ENCODE results near the gene ZNF385A. TPM values are rescaled to one million over a fixed set of nuclear protein-coding genes. Genes with fewer than 3 reads are reported as not detected.

The ZNF385A gene
- total and polyA plus RNA-seq, 2 of the 13 experiments (the other 11 are each of a cell fraction or from before 2014, with no cell fraction given), result 0.44 to 0.67 TPM

DNA sequence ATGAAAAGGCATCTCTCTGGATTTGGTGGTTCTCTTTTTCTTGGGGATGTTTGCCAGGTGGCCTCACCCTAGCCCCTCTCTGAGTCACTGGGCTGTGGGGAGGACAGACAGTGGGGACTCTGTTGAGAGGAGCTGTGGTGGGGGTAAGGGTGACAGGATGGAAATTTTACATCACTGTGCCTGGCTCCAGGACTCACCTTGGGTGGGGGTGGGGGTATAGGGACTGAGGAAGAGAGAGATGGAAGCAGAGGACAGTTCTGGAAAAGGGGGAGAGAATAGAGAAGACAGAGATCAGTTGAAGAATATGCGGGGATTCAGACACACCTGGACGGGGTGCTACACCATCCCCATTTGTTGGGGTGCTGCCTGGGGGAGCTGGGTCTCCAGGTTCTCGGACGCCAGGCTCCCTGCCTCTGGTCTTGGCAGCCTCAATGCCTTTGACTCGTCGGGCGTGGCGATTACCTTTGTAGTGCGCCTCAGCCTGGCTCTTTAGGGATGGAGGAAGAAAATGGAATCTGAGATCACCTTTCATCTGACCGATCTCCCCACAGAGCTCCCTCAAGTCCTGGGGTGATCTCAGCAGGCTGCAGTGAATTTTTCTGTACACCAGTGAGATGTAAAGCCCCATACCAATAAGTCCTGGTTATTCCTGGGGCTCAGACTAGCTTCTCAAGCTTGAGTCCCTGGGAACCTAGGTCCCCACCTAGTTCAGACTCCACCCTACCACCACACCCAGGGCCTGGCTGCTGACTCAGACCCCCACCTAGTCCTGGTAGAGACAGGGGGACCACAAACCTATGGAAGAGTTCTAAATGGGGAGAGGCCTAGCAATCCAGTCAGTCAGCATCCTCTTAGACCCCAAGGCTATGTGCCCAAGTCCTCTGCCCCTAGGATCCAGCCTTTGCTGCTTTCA lies 10.6 kb downstream of the ZNF385A start:
- Histone ChIP-seq H3K4me1 (ENCODE audit: insufficient read depth, low read length) (peaks cover 24% of the 10 kb centered on the region), H3K27me3 (ENCODE audit: control insufficient read depth in 1 of 2, insufficient read depth in 2 of 2, low read length in 2 of 2) (peaks cover 0 to 14% of the 10 kb centered on the region in 2 experiments; a peak in 1 of 5 replicates), H3K4me3 (replicated peaks in 1 of 3; ENCODE audit: insufficient read depth in 1 of 3, low read depth in 2 of 3, low read length in 3 of 3) (no peak overlapping the region), H2AFZ (ENCODE audit: low read length) (no peak overlapping the region), H3K9ac (ENCODE audit: insufficient read depth, low read depth, low read length) (no peak overlapping the region), H3K79me2 (ENCODE audit: insufficient read depth, low read length) (no peaks in the 10 kb centered on the region), H3K36me3 (replicated peaks in 1 of 2; ENCODE audit: control insufficient read depth in 1 of 2, insufficient read depth in 2 of 2, low read length in 2 of 2) (no peaks in the 10 kb centered on the region), H3K9me3 (ENCODE audit: low read length) (no peaks in the 10 kb centered on the region), H4K20me1 (ENCODE audit: insufficient read depth, low read length) (no peaks in the 10 kb centered on the region), H3K4me2 (ENCODE audit: low read depth, low read length) (no peak overlapping the region), H3K27ac (ENCODE audit: extremely low read length, insufficient read depth, low read length) (no peak overlapping the region)
- no TSS peak for BruUV-seq (replicated peaks)
- CTCF ChIA-PET (ENCODE audit: low intra/inter-chr PET ratio, low total read pairs), result no interaction called here
- ATAC-seq (no peak), FAIRE-seq (no peak), DNase-seq (ENCODE audit: low spot score) (no peak)
- POLR2A ChIA-PET, result no interaction called here
- WGBS (ENCODE audit: low lambda C conversion rate), result 66% methylated on average over 8 of the region's 10 CpGs
- in situ Hi-C loops (cut with HindIII; ENCODE audit: extremely low pct_ligation_motif_present, low pct_unique_long_range_greater_than_20kb) (loop anchor here (10.0 kb wide), 1 partner anchor 379 kb away; no protein-coding TSS in a partner anchor), intact Hi-C loops (cut with micrococcal nuclease; ENCODE audit: unreplicated experiment) (no loop called here)
- TF ChIP-seq GZF1 (CRISPR knock-in tag; IDR thresholded peaks at IDR 0.05) (no peak), KLF9 (CRISPR knock-in tag; IDR thresholded peaks at IDR 0.05; ENCODE audit: low read depth) (no peak), ZNF543 (CRISPR knock-in tag; IDR thresholded peaks at IDR 0.05) (no peak), TRIM24 (CRISPR knock-in tag; IDR thresholded peaks at IDR 0.05) (no peak), ETV5 (CRISPR knock-in tag; IDR thresholded peaks at IDR 0.05; ENCODE audit: borderline replicate concordance) (no peak), MED1 (CRISPR knock-in tag; IDR thresholded peaks at IDR 0.05) (no peak), CCAR2 (optimal IDR thresholded peaks at IDR 0.05; ENCODE audit: low read depth, low read length) (no peak)
- TF ChIP-seq, protein P1, sequence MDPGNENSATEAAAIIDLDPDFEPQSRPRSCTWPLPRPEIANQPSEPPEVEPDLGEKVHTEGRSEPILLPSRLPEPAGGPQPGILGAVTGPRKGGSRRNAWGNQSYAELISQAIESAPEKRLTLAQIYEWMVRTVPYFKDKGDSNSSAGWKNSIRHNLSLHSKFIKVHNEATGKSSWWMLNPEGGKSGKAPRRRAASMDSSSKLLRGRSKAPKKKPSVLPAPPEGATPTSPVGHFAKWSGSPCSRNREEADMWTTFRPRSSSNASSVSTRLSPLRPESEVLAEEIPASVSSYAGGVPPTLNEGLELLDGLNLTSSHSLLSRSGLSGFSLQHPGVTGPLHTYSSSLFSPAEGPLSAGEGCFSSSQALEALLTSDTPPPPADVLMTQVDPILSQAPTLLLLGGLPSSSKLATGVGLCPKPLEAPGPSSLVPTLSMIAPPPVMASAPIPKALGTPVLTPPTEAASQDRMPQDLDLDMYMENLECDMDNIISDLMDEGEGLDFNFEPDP (CRISPR knock-in tag; conservative IDR thresholded peaks at IDR 0.05), result no peak
- TF ChIP-seq, protein P2, sequence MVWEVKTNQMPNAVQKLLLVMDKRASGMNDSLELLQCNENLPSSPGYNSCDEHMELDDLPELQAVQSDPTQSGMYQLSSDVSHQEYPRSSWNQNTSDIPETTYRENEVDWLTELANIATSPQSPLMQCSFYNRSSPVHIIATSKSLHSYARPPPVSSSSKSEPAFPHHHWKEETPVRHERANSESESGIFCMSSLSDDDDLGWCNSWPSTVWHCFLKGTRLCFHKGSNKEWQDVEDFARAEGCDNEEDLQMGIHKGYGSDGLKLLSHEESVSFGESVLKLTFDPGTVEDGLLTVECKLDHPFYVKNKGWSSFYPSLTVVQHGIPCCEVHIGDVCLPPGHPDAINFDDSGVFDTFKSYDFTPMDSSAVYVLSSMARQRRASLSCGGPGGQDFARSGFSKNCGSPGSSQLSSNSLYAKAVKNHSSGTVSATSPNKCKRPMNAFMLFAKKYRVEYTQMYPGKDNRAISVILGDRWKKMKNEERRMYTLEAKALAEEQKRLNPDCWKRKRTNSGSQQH (CRISPR knock-in tag; IDR thresholded peaks at IDR 0.05; ENCODE audit: low read depth), result no peak
- TF ChIP-seq, protein P3, sequence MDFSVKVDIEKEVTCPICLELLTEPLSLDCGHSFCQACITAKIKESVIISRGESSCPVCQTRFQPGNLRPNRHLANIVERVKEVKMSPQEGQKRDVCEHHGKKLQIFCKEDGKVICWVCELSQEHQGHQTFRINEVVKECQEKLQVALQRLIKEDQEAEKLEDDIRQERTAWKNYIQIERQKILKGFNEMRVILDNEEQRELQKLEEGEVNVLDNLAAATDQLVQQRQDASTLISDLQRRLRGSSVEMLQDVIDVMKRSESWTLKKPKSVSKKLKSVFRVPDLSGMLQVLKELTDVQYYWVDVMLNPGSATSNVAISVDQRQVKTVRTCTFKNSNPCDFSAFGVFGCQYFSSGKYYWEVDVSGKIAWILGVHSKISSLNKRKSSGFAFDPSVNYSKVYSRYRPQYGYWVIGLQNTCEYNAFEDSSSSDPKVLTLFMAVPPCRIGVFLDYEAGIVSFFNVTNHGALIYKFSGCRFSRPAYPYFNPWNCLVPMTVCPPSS (IDR thresholded peaks at IDR 0.05), result no peak
- TF ChIP-seq, protein P4, sequence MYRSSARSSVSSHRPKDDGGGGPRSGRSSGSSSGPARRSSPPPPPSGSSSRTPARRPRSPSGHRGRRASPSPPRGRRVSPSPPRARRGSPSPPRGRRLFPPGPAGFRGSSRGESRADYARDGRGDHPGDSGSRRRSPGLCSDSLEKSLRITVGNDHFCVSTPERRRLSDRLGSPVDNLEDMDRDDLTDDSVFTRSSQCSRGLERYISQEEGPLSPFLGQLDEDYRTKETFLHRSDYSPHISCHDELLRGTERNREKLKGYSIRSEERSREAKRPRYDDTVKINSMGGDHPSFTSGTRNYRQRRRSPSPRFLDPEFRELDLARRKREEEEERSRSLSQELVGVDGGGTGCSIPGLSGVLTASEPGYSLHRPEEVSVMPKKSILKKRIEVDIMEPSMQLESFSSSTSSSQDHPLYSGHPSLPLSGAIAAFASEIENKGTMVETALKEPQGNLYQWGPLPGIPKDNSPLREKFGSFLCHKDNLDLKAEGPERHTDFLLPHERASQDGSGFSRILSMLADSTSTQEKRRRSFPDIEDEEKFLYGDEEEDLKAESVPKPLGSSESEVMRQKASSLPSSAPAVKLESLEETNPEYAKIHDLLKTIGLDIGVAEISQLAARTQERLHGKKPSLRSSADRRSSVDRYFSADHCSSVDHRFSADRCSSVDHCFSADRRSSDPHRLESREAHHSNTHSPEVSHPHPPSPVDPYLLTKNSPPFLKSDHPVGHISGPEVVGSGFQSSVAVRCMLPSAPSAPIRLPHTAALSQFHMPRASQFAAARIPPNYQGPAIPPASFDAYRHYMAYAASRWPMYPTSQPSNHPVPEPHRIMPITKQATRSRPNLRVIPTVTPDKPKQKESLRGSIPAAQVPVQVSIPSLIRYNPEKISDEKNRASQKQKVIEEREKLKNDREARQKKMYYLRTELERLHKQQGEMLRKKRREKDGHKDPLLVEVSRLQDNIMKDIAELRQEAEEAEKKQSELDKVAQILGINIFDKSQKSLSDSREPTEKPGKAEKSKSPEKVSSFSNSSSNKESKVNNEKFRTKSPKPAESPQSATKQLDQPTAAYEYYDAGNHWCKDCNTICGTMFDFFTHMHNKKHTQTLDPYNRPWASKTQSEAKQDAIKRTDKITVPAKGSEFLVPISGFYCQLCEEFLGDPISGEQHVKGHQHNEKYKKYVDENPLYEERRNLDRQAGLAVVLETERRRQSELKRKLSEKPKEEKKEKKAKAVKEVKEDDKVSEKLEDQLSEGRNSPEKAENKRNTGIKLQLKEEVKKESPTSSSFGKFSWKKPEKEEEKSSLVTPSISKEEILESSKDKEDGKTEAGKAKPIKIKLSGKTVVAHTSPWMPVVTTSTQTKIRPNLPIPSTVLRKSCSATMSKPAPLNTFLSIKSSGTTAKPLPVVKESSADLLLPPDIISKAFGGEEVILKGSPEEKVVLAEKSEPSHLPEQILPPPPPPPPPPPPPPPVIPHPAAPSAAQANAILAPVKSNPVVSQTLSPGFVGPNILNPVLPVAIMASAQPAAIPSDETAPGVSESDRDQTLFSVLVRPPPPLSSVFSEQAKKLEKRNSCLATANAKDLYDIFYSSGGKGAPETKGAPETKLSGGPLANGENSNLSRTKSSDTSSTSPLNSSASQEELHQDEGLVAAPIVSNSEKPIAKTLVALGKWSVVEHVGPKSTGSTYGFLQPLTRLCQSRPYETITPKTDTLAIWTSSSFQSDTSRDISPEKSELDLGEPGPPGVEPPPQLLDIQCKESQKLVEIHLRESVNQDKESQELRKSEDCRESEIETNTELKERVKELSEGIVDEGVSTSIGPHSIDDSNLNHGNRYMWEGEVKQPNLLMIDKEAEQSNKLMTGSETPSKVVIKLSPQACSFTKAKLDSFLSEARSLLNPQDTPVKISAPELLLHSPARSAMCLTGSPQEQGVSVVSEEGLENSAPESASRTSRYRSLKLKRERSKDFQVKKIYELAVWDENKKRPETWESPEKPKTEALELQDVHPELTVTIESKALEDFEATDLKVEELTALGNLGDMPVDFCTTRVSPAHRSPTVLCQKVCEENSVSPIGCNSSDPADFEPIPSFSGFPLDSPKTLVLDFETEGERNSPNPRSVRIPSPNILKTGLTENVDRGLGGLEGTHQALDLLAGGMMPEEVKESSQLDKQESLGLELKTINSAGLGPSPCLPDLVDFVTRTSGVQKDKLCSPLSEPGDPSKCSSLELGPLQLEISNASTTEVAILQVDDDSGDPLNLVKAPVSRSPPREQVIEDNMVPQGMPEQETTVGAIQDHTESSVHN (CRISPR knock-in tag; IDR thresholded peaks at IDR 0.05), result no peak

Data from HepG2 (cell line).